ENCODE results near the gene FAM177A1.

DNA sequence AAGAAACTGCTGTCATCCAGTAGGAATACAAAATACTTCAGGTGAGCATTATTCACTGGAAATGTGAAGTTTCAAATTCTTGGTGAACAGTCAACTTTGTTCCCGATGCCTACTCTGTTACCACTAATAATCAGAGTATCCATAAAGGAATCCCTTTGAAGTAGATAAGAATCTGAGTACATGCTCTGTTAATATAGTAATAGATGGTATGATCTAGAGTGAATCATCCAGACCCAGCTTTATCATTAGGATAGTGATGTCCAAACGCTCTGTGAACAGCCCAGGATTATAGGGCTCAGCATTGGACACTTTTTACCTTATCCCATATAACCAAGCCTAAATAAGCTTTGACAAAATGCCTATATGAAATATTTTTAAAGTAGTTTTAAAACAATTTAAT lies 42.4 kb downstream of the FAM177A1 start:
- TF ChIP-seq, protein P1, sequence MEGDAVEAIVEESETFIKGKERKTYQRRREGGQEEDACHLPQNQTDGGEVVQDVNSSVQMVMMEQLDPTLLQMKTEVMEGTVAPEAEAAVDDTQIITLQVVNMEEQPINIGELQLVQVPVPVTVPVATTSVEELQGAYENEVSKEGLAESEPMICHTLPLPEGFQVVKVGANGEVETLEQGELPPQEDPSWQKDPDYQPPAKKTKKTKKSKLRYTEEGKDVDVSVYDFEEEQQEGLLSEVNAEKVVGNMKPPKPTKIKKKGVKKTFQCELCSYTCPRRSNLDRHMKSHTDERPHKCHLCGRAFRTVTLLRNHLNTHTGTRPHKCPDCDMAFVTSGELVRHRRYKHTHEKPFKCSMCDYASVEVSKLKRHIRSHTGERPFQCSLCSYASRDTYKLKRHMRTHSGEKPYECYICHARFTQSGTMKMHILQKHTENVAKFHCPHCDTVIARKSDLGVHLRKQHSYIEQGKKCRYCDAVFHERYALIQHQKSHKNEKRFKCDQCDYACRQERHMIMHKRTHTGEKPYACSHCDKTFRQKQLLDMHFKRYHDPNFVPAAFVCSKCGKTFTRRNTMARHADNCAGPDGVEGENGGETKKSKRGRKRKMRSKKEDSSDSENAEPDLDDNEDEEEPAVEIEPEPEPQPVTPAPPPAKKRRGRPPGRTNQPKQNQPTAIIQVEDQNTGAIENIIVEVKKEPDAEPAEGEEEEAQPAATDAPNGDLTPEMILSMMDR (conservative IDR thresholded peaks at IDR 0.05 in 1 of 2, IDR thresholded peaks at IDR 0.05 in 1 of 2; ENCODE audit: low read depth in 1 of 2, low read length in 2 of 2): no peak
- TF ChIP-seq EZH2 (IDR thresholded peaks at IDR 0.05; ENCODE audit: low read length, missing control alignments): no peak

Data from fibroblast of lung (primary cell).